GM11168 (cell line): ENCODE measurements around the gene TSPAN18.

Experiments
- in situ Hi-C: fragments of 300-500 bp; cut with MboI; formaldehyde crosslinking; loops from one replicate; pipeline ENCODE4 v1.12.0; 2022; ENCODE audit warnings: low sequenced_read_pairs; ENCODE audit not compliant: unreplicated experiment

Gene TSPAN18

GRCh38 chr11:44709966-44710365 is 16.8 kb upstream of the TSPAN18 start:
- in situ Hi-C loops = loop anchor here (10.0 kb wide), 1 partner anchor 185 kb away; no protein-coding TSS in a partner anchor

GRCh38 chr11:44711113-44711786 is 15.5 kb upstream of the TSPAN18 start:
- in situ Hi-C loops = loop anchor here (10.0 kb wide), 1 partner anchor 184 kb away; no protein-coding TSS in a partner anchor

- in situ Hi-C loops = loop anchor here (10.0 kb wide), 1 partner anchor 183 kb away; no protein-coding TSS in a partner anchor
Observed at GRCh38 chr11:44711787-44712608, 14.8 kb upstream of the TSPAN18 start.

GRCh38 chr11:44713022-44713421 is 13.7 kb upstream of the TSPAN18 start:
- in situ Hi-C loops = loop anchor here (10.0 kb wide), 1 partner anchor 182 kb away; no protein-coding TSS in a partner anchor

GRCh38 chr11:44716256-44716655 is 10.5 kb upstream of the TSPAN18 start:
- in situ Hi-C loops = loop anchor here (10.0 kb wide), 1 partner anchor 179 kb away; no protein-coding TSS in a partner anchor

- in situ Hi-C loops = loop anchor here (10.0 kb wide), 1 partner anchor 177 kb away; no protein-coding TSS in a partner anchor
Observed at GRCh38 chr11:44718057-44718456, 8.7 kb upstream of the TSPAN18 start.

- in situ Hi-C loops = loop anchor here (10.0 kb wide), 1 partner anchor 176 kb away; no protein-coding TSS in a partner anchor
Observed at GRCh38 chr11:44718612-44719390, 8.0 kb upstream of the TSPAN18 start.

- in situ Hi-C loops = loop anchor here (5.0 kb wide), 1 partner anchor 192 kb away; no protein-coding TSS in a partner anchor
Observed at GRCh38 chr11:44725016-44725685, 1.6 kb upstream of the TSPAN18 start.

GRCh38 chr11:44725757-44726282 is 942 bp upstream of the TSPAN18 start:
- in situ Hi-C loops = loop anchor here (5.0 kb wide), 1 partner anchor 191 kb away; no protein-coding TSS in a partner anchor

- in situ Hi-C loops = loop anchor here (5.0 kb wide), 1 partner anchor 190 kb away; no protein-coding TSS in a partner anchor
Observed at GRCh38 chr11:44727114-44727372, 281 bp downstream of the TSPAN18 start.

GRCh38 chr11:44727373-44728287 is 868 bp downstream of the TSPAN18 start:
- in situ Hi-C loops = loop anchor here (5.0 kb wide), 1 partner anchor 190 kb away; no protein-coding TSS in a partner anchor

- in situ Hi-C loops = loop anchor here (5.0 kb wide), 1 partner anchor 189 kb away; no protein-coding TSS in a partner anchor
Observed at GRCh38 chr11:44728491-44728910, 1.7 kb downstream of the TSPAN18 start.

- in situ Hi-C loops = loop anchor here (5.0 kb wide), 1 partner anchor 188 kb away; no protein-coding TSS in a partner anchor
Observed at GRCh38 chr11:44729063-44729462, 2.3 kb downstream of the TSPAN18 start.

GRCh38 chr11:44729713-44730112 is 3.0 kb downstream of the TSPAN18 start:
- in situ Hi-C loops = loop anchor here (5.0 kb wide), 1 partner anchor 188 kb away; no protein-coding TSS in a partner anchor

- in situ Hi-C loops = no loop called here
Observed at GRCh38 chr11:44730775-44731174, 4.0 kb downstream of the TSPAN18 start.

GRCh38 chr11:44731685-44732430 is 5.1 kb downstream of the TSPAN18 start:
- in situ Hi-C loops = no loop called here

GRCh38 chr11:44732564-44732963 is 5.8 kb downstream of the TSPAN18 start:
- in situ Hi-C loops = no loop called here
